Neural cell (in vitro differentiated cells): ENCODE data around the gene FADS1.

ENCODE experiments used
- CTCF ChIP-seq: fragments of 450-650 bp; IDR thresholded peaks from 2 replicates; pipeline ENCODE4 v1.5.1; 2014; ENCODE audit warnings: antibody characterized with exemption, mild to moderate bottlenecking, moderate library complexity; ENCODE audit not compliant: poor library complexity, severe bottlenecking
- RAD21 ChIP-seq: fragments of 450-650 bp; conservative IDR thresholded peaks from 2 replicates; pipeline ENCODE4 v1.6.1; 2014; ENCODE audit warnings: antibody characterized with exemption, mild to moderate bottlenecking, moderate library complexity

- TF ChIP-seq CTCF, result no peak
- TF ChIP-seq RAD21, result no peak
Observed at GRCh38 chr11:61778920-61779650, 37.7 kb downstream of the FADS1 start.
